HFFc6 (cell line): ENCODE measurements around the gene ELMO1. TPM values are rescaled to one million over a fixed set of nuclear protein-coding genes. Genes with fewer than 3 reads are reported as not detected.

Source experiments
- DNase-seq: peaks from one replicate; pipeline ENCODE4 v3.0.0-alpha.2; 2018
- H3K27ac Mint-ChIP-seq: 2 replicates; pipeline ENCODE4 v1.8.0; 2020; ENCODE audit warnings: mild to moderate bottlenecking, mixed read lengths
- H3K27me3 Mint-ChIP-seq: 2 replicates; pipeline ENCODE4 v1.8.0; 2021; ENCODE audit warnings: mild to moderate bottlenecking, moderate library complexity, mixed read lengths; ENCODE audit not compliant: insufficient read depth
- H3K36me3 Mint-ChIP-seq: 2 replicates; pipeline ENCODE4 v1.8.0; 2021; ENCODE audit warnings: low read depth, mixed read lengths
- H3K4me1 Mint-ChIP-seq: 2 replicates; pipeline ENCODE4 v1.8.0; 2020; ENCODE audit warnings: low read depth, mixed read lengths
- H3K4me3 Mint-ChIP-seq: 2 replicates; pipeline ENCODE4 v1.8.0; 2020; ENCODE audit warnings: mild to moderate bottlenecking, moderate library complexity, mixed read lengths
- H3K9me3 Mint-ChIP-seq: 2 replicates; pipeline ENCODE4 v1.8.0; 2020; ENCODE audit warnings: mild to moderate bottlenecking, mixed read lengths
- CTCF ChIP-seq: fragments of 200-600 bp; sonication (generic); IDR thresholded peaks from 2 replicates; pipeline ENCODE4 v1.5.0; 2021; ENCODE audit warnings: antibody characterized with exemption, mild to moderate bottlenecking
- total RNA-seq, 6 experiments: library from RNA; stranded (reverse); fragmentation: NEBNext Ultra II Directional; extraction: Animal tissue kit (Norgen Biotek cat#: 25700); gene quantifications; 2 replicates in 1 of 6; 3 replicates in 5 of 6; pipeline ENCODE4 v1.2.3, GENCODE V29; 2021

Gene ELMO1
- total RNA-seq, 6 experiments from 2014 or later, result not detected

GRCh38 chr7:37076668-37077067 lies 372.0 kb downstream of the ELMO1 start:
- H3K4me1 Mint-ChIP-seq, result no peaks in the 10 kb centered on the region
- TF ChIP-seq CTCF, result no peak
- no peak for DNase-seq
- H3K27ac Mint-ChIP-seq, result no peak overlapping the region
- no peaks in the 10 kb centered on the region for H3K36me3 Mint-ChIP-seq
- no peak overlapping the region for H3K4me3 Mint-ChIP-seq
- H3K27me3 Mint-ChIP-seq, result peaks cover 1% of the 10 kb centered on the region; the same call in 1 of the 2 replicates
- H3K9me3 Mint-ChIP-seq, result peaks cover 8% of the 10 kb centered on the region

- TF ChIP-seq CTCF, result no peak
- Mint-ChIP-seq H3K4me1 (no peaks in the 10 kb centered on the region), H3K27me3 (peaks cover 1% of the 10 kb centered on the region; the same call in 1 of the 2 replicates), H3K27ac (no peak overlapping the region), H3K4me3 (no peak overlapping the region), H3K9me3 (no peaks in the 10 kb centered on the region), H3K36me3 (no peaks in the 10 kb centered on the region)
- DNase-seq, result no peak
These were observed 374.3 kb downstream of the ELMO1 start for GRCh38 chr7:37074370-37074769.

- Mint-ChIP-seq H3K4me3 (no peak overlapping the region), H3K36me3 (no peaks in the 10 kb centered on the region)
These were observed 377.5 kb downstream of the ELMO1 start for GRCh38 chr7:37071124-37071523.

GRCh38 chr7:37070471-37070870 lies 378.2 kb downstream of the ELMO1 start:
- DNase-seq, result no peak
- no peak overlapping the region for H3K27ac Mint-ChIP-seq
- TF ChIP-seq CTCF, result no peak
- H3K4me1 Mint-ChIP-seq, result peaks cover 6% of the 10 kb centered on the region; the same call in 1 of the 2 replicates
- no peak overlapping the region for H3K4me3 Mint-ChIP-seq
- H3K9me3 Mint-ChIP-seq, result no peaks in the 10 kb centered on the region
- peaks cover 3% of the 10 kb centered on the region; the same call in 1 of the 2 replicates for H3K27me3 Mint-ChIP-seq
- no peaks in the 10 kb centered on the region for H3K36me3 Mint-ChIP-seq

More at GRCh38 chr7:37071124-37071523, 377.5 kb downstream of the ELMO1 start:
- Mint-ChIP-seq H3K4me1 (no peaks in the 10 kb centered on the region), H3K27me3 (peaks cover 3% of the 10 kb centered on the region; the same call in 1 of the 2 replicates), H3K27ac (no peak overlapping the region), H3K9me3 (no peaks in the 10 kb centered on the region)
- no peak for TF ChIP-seq CTCF
- DNase-seq, result no peak

GRCh38 chr7:37070031-37070430 lies 378.6 kb downstream of the ELMO1 start:
- Mint-ChIP-seq H3K9me3 (peaks cover 4% of the 10 kb centered on the region; the same call in 1 of the 2 replicates), H3K36me3 (no peaks in the 10 kb centered on the region), H3K27me3 (peaks cover 3% of the 10 kb centered on the region; the same call in 1 of the 2 replicates), H3K4me1 (peaks cover 9% of the 10 kb centered on the region; the same call in 1 of the 2 replicates), H3K27ac (no peak overlapping the region), H3K4me3 (no peak overlapping the region)
- DNase-seq, result no peak
- no peak for TF ChIP-seq CTCF

GRCh38 chr7:37069336-37069735 lies 379.3 kb downstream of the ELMO1 start:
- peaks cover 9% of the 10 kb centered on the region; the same call in 1 of the 2 replicates for H3K4me1 Mint-ChIP-seq
- no peaks in the 10 kb centered on the region for H3K36me3 Mint-ChIP-seq
- peaks cover 4% of the 10 kb centered on the region; the same call in 1 of the 2 replicates for H3K9me3 Mint-ChIP-seq
- TF ChIP-seq CTCF, result no peak
- H3K27me3 Mint-ChIP-seq, result peaks cover 3% of the 10 kb centered on the region; the same call in 1 of the 2 replicates
- DNase-seq, result no peak
- H3K27ac Mint-ChIP-seq, result no peak overlapping the region
- no peak overlapping the region for H3K4me3 Mint-ChIP-seq
